ENCODE data around the gene SLIT2. TPM values are rescaled to one million over a fixed set of nuclear protein-coding genes. Genes with fewer than 3 reads are reported as not detected.

Gene SLIT2
- total RNA-seq, 1 experiment from 2014 or later = 9.1 TPM

- no peak for DNase-seq (ENCODE audit: low spot score)
Observed at GRCh38 chr4:20264688-20265087, 13.0 kb downstream of the SLIT2 start.

GRCh38 chr4:20265726-20266125 is 14.0 kb downstream of the SLIT2 start:
- no peak for DNase-seq (ENCODE audit: low spot score)

- no peak for DNase-seq (ENCODE audit: low spot score)
Observed at GRCh38 chr4:20266215-20267082, 14.7 kb downstream of the SLIT2 start.

GRCh38 chr4:20268028-20268427 is 16.3 kb downstream of the SLIT2 start:
- no peak for DNase-seq (ENCODE audit: low spot score)

GRCh38 chr4:20269320-20269719 is 17.6 kb downstream of the SLIT2 start:
- no peak for DNase-seq (ENCODE audit: low spot score)

- DNase-seq (ENCODE audit: low spot score) = no peak
Observed at GRCh38 chr4:20271950-20272349, 20.2 kb downstream of the SLIT2 start.

- DNase-seq (ENCODE audit: low spot score) = peak; percentile 41
Observed at GRCh38 chr4:20272411-20272872, 20.7 kb downstream of the SLIT2 start.

- DNase-seq (ENCODE audit: low spot score) = no peak
Observed at GRCh38 chr4:20273793-20274192, 22.1 kb downstream of the SLIT2 start.

GRCh38 chr4:20276848-20277247 is 25.1 kb downstream of the SLIT2 start:
- DNase-seq (ENCODE audit: low spot score) = no peak

GRCh38 chr4:20278195-20278594 is 26.5 kb downstream of the SLIT2 start:
- no peak for DNase-seq (ENCODE audit: low spot score)

GRCh38 chr4:20279381-20279780 is 27.7 kb downstream of the SLIT2 start:
- no peak for DNase-seq (ENCODE audit: low spot score)

- DNase-seq (ENCODE audit: low spot score) = no peak
Observed at GRCh38 chr4:20281453-20281852, 29.7 kb downstream of the SLIT2 start.

- DNase-seq (ENCODE audit: low spot score) = no peak
Observed at GRCh38 chr4:20283039-20283438, 31.3 kb downstream of the SLIT2 start.

- DNase-seq (ENCODE audit: low spot score) = no peak
Observed at GRCh38 chr4:20284990-20285389, 33.3 kb downstream of the SLIT2 start.

GRCh38 chr4:20287246-20287645 is 35.5 kb downstream of the SLIT2 start:
- DNase-seq (ENCODE audit: low spot score) = no peak

GRCh38 chr4:20288047-20288650 is 36.4 kb downstream of the SLIT2 start:
- no peak for DNase-seq (ENCODE audit: low spot score)

- no peak for DNase-seq (ENCODE audit: low spot score)
Observed at GRCh38 chr4:20288846-20289512, 37.3 kb downstream of the SLIT2 start.

GRCh38 chr4:20289782-20290181 is 38.1 kb downstream of the SLIT2 start:
- DNase-seq (ENCODE audit: low spot score) = no peak

GRCh38 chr4:20292739-20293138 is 41.0 kb downstream of the SLIT2 start:
- no peak for DNase-seq (ENCODE audit: low spot score)

- DNase-seq (ENCODE audit: low spot score) = no peak
Observed at GRCh38 chr4:20297261-20297660, 45.6 kb downstream of the SLIT2 start.

GRCh38 chr4:20297783-20298182 is 46.1 kb downstream of the SLIT2 start:
- no peak for DNase-seq (ENCODE audit: low spot score)

GRCh38 chr4:20298455-20298854 is 46.8 kb downstream of the SLIT2 start:
- DNase-seq (ENCODE audit: low spot score) = no peak

GRCh38 chr4:20298986-20299385 is 47.3 kb downstream of the SLIT2 start:
- no peak for DNase-seq (ENCODE audit: low spot score)
